NCI-H2227 treated with DMSO at 0.1 percent for 48 hours (cell line): ENCODE data around the gene TEX29.

ENCODE experiments used
- DNase-seq: peaks from one replicate; lab custom pipeline; 2025; lab: John Stamatoyannopoulos, UW

Gene TEX29

GRCh38 chr13:111339366-111340143 lies 19.1 kb downstream of the TEX29 start:
- no peak for DNase-seq

GRCh38 chr13:111341886-111342285 lies 21.4 kb downstream of the TEX29 start:
- DNase-seq: no peak

GRCh38 chr13:111342721-111343120 lies 22.3 kb downstream of the TEX29 start:
- DNase-seq: no peak

- no peak for DNase-seq
Measured at GRCh38 chr13:111343186-111343805, 22.9 kb downstream of the TEX29 start.

GRCh38 chr13:111344471-111345191 lies 24.2 kb downstream of the TEX29 start:
- DNase-seq: no peak

GRCh38 chr13:111345682-111346081 lies 25.2 kb downstream of the TEX29 start:
- no peak for DNase-seq

- DNase-seq: no peak
Measured at GRCh38 chr13:111346101-111346680, 25.7 kb downstream of the TEX29 start.

- DNase-seq: no peak
Measured at GRCh38 chr13:111347438-111347837, 27.0 kb downstream of the TEX29 start.

GRCh38 chr13:111353508-111353907 lies 33.1 kb downstream of the TEX29 start:
- no peak for DNase-seq

- no peak for DNase-seq
Measured at GRCh38 chr13:111354789-111355188, 34.3 kb downstream of the TEX29 start.

- DNase-seq: no peak
Measured at GRCh38 chr13:111356795-111357194, 36.4 kb downstream of the TEX29 start.

GRCh38 chr13:111359237-111359915 lies 38.9 kb downstream of the TEX29 start:
- no peak for DNase-seq

GRCh38 chr13:111359930-111360329 lies 39.5 kb downstream of the TEX29 start:
- DNase-seq: no peak

- no peak for DNase-seq
Measured at GRCh38 chr13:111360452-111360851, 40.0 kb downstream of the TEX29 start.

GRCh38 chr13:111361046-111361872 lies 40.8 kb downstream of the TEX29 start:
- no peak for DNase-seq

- DNase-seq: no peak
Measured at GRCh38 chr13:111361873-111362648, 41.6 kb downstream of the TEX29 start.

- no peak for DNase-seq
Measured at GRCh38 chr13:111363121-111363520, 42.7 kb downstream of the TEX29 start.

GRCh38 chr13:111363591-111363990 lies 43.1 kb downstream of the TEX29 start:
- DNase-seq: no peak

- DNase-seq: no peak
Measured at GRCh38 chr13:111365149-111366005, 44.9 kb downstream of the TEX29 start.
